IMR-90 (cell line): ENCODE results near the gene THADA. TPM values are rescaled to one million over a fixed set of nuclear protein-coding genes. Genes with fewer than 3 reads are reported as not detected.

Experiments used
- ATAC-seq: fragments of 200-7000 bp; cut with Tn5 transposase; 2 replicates; pipeline ENCODE4 v1.9.1; 2020; ENCODE audit warnings: low read depth, mild to moderate bottlenecking, moderate library complexity
- BruUV-seq: library from RNA; stranded (reverse); fragments of 400-500 nt; replicated peaks from 2 replicates; lab custom pipeline; 2021; lab: Mats Ljungman, UMichigan
- CTCF ChIA-PET: fragments of 300-600 bp; formaldehyde crosslinking; extraction: SDS; loops from one replicate; lab custom pipeline; 2021; ENCODE audit warnings: antibody characterized with exemption; lab: Yijun Ruan, JAX
- POLR2A ChIA-PET: fragments of 300-600 bp; sonication (Branson Sonifier 250); formaldehyde crosslinking; loops from one replicate; lab custom pipeline; 2022; ENCODE audit warnings: antibody characterized with exemption; ENCODE audit not compliant: unreplicated experiment; lab: Charles Lee
- DNase-seq: peaks from one replicate; pipeline ENCODE4 v3.0.0; 2013
- H2AFZ ChIP-seq: replicated peaks from 2 replicates; pipeline ENCODE3; 2013; ENCODE audit warnings: low read length, mild to moderate bottlenecking; ENCODE audit not compliant: poor library complexity
- H2AK5ac ChIP-seq: 2 replicates; pipeline ENCODE4 v1.6.1; 2013; ENCODE audit warnings: low read depth, low read length, inconsistent platforms
- H2AK9ac ChIP-seq: replicated peaks from 2 replicates; pipeline ENCODE3; 2013; ENCODE audit warnings: mild to moderate bottlenecking, low read depth, low read length, moderate library complexity; ENCODE audit not compliant: poor library complexity
- H2BK120ac ChIP-seq: 2 replicates; pipeline ENCODE4 v1.6.1; 2013; ENCODE audit warnings: low read depth, low read length, inconsistent platforms
- H2BK15ac ChIP-seq: 3 replicates; pipeline ENCODE4 v1.6.1; 2013; ENCODE audit warnings: low read depth, low read length, inconsistent platforms
- H2BK20ac ChIP-seq: 2 replicates; pipeline ENCODE4 v1.6.1; 2013; ENCODE audit warnings: low read depth, mild to moderate bottlenecking, inconsistent platforms, low read length, moderate library complexity
- H2BK5ac ChIP-seq: 2 replicates; pipeline ENCODE4 v1.6.1; 2013; ENCODE audit warnings: mild to moderate bottlenecking, low read depth, low read length, inconsistent platforms; ENCODE audit not compliant: poor library complexity, severe bottlenecking
- H3K14ac ChIP-seq: replicated peaks from 2 replicates; pipeline ENCODE4 v1.6.1; 2013; ENCODE audit warnings: low read depth, low read length, inconsistent platforms
- H3K18ac ChIP-seq: 2 replicates; pipeline ENCODE4 v1.6.1; 2013; ENCODE audit warnings: low read depth, low read length, control low read depth
- H3K23ac ChIP-seq: 2 replicates; pipeline ENCODE4 v1.6.1; 2013; ENCODE audit warnings: low read depth, low read length, inconsistent platforms
- H3K27ac ChIP-seq: 2 replicates; pipeline ENCODE4 v1.5.1; 2013; ENCODE audit warnings: mild to moderate bottlenecking, control low read depth, low read length; ENCODE audit not compliant: insufficient read depth
- H3K27me3 ChIP-seq: 2 replicates; pipeline ENCODE4 v1.6.1; 2013; ENCODE audit warnings: low read length; ENCODE audit not compliant: control insufficient read depth, insufficient read depth
- H3K36me3 ChIP-seq: 2 replicates; pipeline ENCODE4 v1.6.1; 2013; ENCODE audit warnings: low read length, mixed read lengths; ENCODE audit not compliant: control insufficient read depth, insufficient read depth
- H3K4ac ChIP-seq: 2 replicates; pipeline ENCODE4 v1.6.1; 2013; ENCODE audit warnings: low read depth, low read length, inconsistent platforms
- H3K4me1 ChIP-seq: 2 replicates; pipeline ENCODE4 v1.6.1; 2013; ENCODE audit warnings: low read length, mixed read lengths; ENCODE audit not compliant: control insufficient read depth, insufficient read depth
- H3K4me2 ChIP-seq: 2 replicates; pipeline ENCODE4 v1.6.1; 2013; ENCODE audit warnings: low read depth, mild to moderate bottlenecking, control low read depth, low read length, moderate library complexity
- H3K4me3 ChIP-seq: 2 replicates; pipeline ENCODE4 v1.5.1; 2013; ENCODE audit warnings: low read depth, mild to moderate bottlenecking, control low read depth, low read length, moderate library complexity; ENCODE audit not compliant: insufficient read depth
- H3K56ac ChIP-seq: 2 replicates; pipeline ENCODE4 v1.6.1; 2013; ENCODE audit warnings: low read length, inconsistent platforms; ENCODE audit not compliant: insufficient read depth; ENCODE audit errors: extremely low read depth
- H3K79me1 ChIP-seq, 2 experiments: 2 replicates each; pipeline ENCODE4 v1.6.1; 2013; ENCODE audit warnings: low read length in 2 of 2, inconsistent platforms in 1 of 2, low read depth in 1 of 2
- H3K9ac ChIP-seq: 2 replicates; pipeline ENCODE4 v1.6.1; 2013; ENCODE audit warnings: low read depth, low read length, control low read depth
- H3K9me1 ChIP-seq: 2 replicates; pipeline ENCODE4 v1.6.1; 2013; ENCODE audit warnings: low read length, inconsistent platforms; ENCODE audit not compliant: insufficient read depth
- H3K9me3 ChIP-seq: 2 replicates; pipeline ENCODE4 v1.6.1; 2013; ENCODE audit warnings: low read length; ENCODE audit not compliant: control insufficient read depth, insufficient read depth
- H4K20me1 ChIP-seq: 2 replicates; pipeline ENCODE4 v1.6.1; 2013; ENCODE audit warnings: low read length, inconsistent platforms; ENCODE audit not compliant: insufficient read depth
- H4K5ac ChIP-seq: 2 replicates; pipeline ENCODE4 v1.6.1; 2013; ENCODE audit warnings: mild to moderate bottlenecking, low read depth, low read length, control low read depth
- H4K8ac ChIP-seq, 2 experiments: 2 replicates each; pipeline ENCODE4 v1.6.1; 2013; ENCODE audit warnings: low read depth in 2 of 2, low read length in 2 of 2, control low read depth in 1 of 2, inconsistent platforms in 1 of 2
- H4K91ac ChIP-seq: 2 replicates; pipeline ENCODE4 v1.6.1; 2013; ENCODE audit warnings: low read depth, low read length, inconsistent platforms; ENCODE audit not compliant: insufficient read depth
- CEBPB ChIP-seq: IDR thresholded peaks from 2 replicates; pipeline ENCODE4 v1.6.1; 2012; ENCODE audit warnings: low read depth, low read length, improper control_type of control experiment
- ELK1 ChIP-seq: fragments of 150-350 bp; IDR thresholded peaks from 2 replicates; pipeline ENCODE4 v1.6.1; 2016; ENCODE audit warnings: low read depth, mild to moderate bottlenecking, low read length, moderate library complexity, borderline replicate concordance
- MAFK ChIP-seq: IDR thresholded peaks from 2 replicates; pipeline ENCODE4 v1.6.1; 2012; ENCODE audit warnings: low read depth, low read length, improper control_type of control experiment
- RAD21 ChIP-seq: IDR thresholded peaks from 2 replicates; pipeline ENCODE4 v1.6.1; 2012; ENCODE audit warnings: low read length, improper control_type of control experiment
- RCOR1 ChIP-seq: IDR thresholded peaks from 2 replicates; pipeline ENCODE4 v1.6.1; 2012; ENCODE audit warnings: mild to moderate bottlenecking, low read length, improper control_type of control experiment; ENCODE audit not compliant: insufficient replicate concordance
- WGBS, 2 experiments: methylation state at CpG; one replicate each; pipeline versions ENCODE4 v1.1.5 to v1.1.7; 2013; ENCODE audit warnings: missing lambda C conversion rate in 2 of 2; ENCODE audit not compliant: insufficient read length in 1 of 2; ENCODE audit errors: extremely low coverage in 2 of 2; 5-methylcytosine and 5-hydroxymethylcytosine counted together
- dilution Hi-C: fragments of 300-500 bp; cut with HindIII; formaldehyde crosslinking; loops from one replicate; pipeline ENCODE4 v1.14.3; 2018; ENCODE audit warnings: low sequenced_read_pairs; ENCODE audit not compliant: unreplicated experiment
- in situ Hi-C: fragments of 300-500 bp; cut with MboI; formaldehyde crosslinking; loops from 3 replicates; pipeline ENCODE4 v1.14.3; 2019; ENCODE audit warnings: low sequenced_read_pairs, inconsistent platforms, mixed read lengths
- intact Hi-C: fragments of 100-400 bp; cut with micrococcal nuclease; formaldehyde crosslinking; loops from 2 replicates; pipeline ENCODE4 v1.10.0; 2022
- polyA plus RNA-seq, 3 experiments: library from polyadenylated mRNA; depleted of rRNA; stranded (reverse); fragments of >200 nt; gene quantifications; 2 replicates each; pipeline ENCODE4 v1.2.3, GENCODE V29; 2012; ENCODE audit warnings: low replicate concordance in 1 of 3
- total RNA-seq: library from RNA; depleted of rRNA; stranded (reverse); fragments of >200 nt; gene quantifications from 2 replicates; pipeline ENCODE4 v1.2.3, GENCODE V29; 2012

The THADA gene
- total and polyA plus RNA-seq, 2 of the 4 experiments (the other 2 are of a cell fraction): 10.5 to 21.3 TPM

GRCh38 chr2:43238813-43239212 is 357.0 kb downstream of the THADA start:
- Histone ChIP-seq H4K8ac (no peak overlapping the region), H2BK120ac (no peak overlapping the region), H3K27ac (no peak overlapping the region), H3K14ac (0 out of 2 replicates have a peak overlapping the region, but pooled peaks have one; percentile 1), H2BK15ac (no peak overlapping the region), H3K4me1 (no peaks in the 10 kb centered on the region), H3K4me3 (no peak overlapping the region), H4K5ac (no peak overlapping the region; the same call in 1 of the 2 replicates), H3K9me3 (no peaks in the 10 kb centered on the region), H2BK5ac (no peak overlapping the region), H2AFZ (no peak overlapping the region), H3K79me1 (no peaks in the 10 kb centered on the region), H3K18ac (no peak overlapping the region), H3K36me3 (no peaks in the 10 kb centered on the region), H2AK9ac (no peak overlapping the region), H2BK20ac (no peak overlapping the region), H3K9me1 (no peaks in the 10 kb centered on the region), H3K4ac (no peak overlapping the region), H4K20me1 (no peaks in the 10 kb centered on the region; the same call in 1 of the 2 replicates), H3K56ac (no peak overlapping the region), H4K91ac (no peak overlapping the region), H3K4me2 (no peak overlapping the region), H3K27me3 (no peaks in the 10 kb centered on the region), H3K23ac (no peak overlapping the region), H3K9ac (no peak overlapping the region), H2AK5ac (no peak overlapping the region)
- WGBS, 2 experiments: no CpG with 5 or more reads among the region's 3 CpGs
- dilution Hi-C loops (no loop called here), in situ Hi-C loops (loop anchor here (10.0 kb wide), 1 partner anchor 384 kb away; no protein-coding TSS in a partner anchor), intact Hi-C loops (no loop called here)
- BruUV-seq: no TSS peak
- ChIA-PET CTCF (interaction anchor here (1.4 kb wide), 1 partner anchor 10 kb away, joined by 3 read pairs; no protein-coding TSS in a partner anchor), POLR2A (no interaction called here)
- peak; percentile 32; the same call in 1 of the 2 replicates for TF ChIP-seq MAFK
- no peak for TF ChIP-seq RCOR1
- no peak for TF ChIP-seq CEBPB
- TF ChIP-seq RAD21: no peak
- TF ChIP-seq ELK1: no peak
- DNase-seq (no peak), ATAC-seq (no peak)
